ENCODE measurements around the gene HDAC7. TPM values are rescaled to one million over a fixed set of nuclear protein-coding genes. Genes with fewer than 3 reads are reported as not detected.

Gene HDAC7
- total RNA-seq, 1 donor from 2014 or later, result 7.1 TPM

DNA sequence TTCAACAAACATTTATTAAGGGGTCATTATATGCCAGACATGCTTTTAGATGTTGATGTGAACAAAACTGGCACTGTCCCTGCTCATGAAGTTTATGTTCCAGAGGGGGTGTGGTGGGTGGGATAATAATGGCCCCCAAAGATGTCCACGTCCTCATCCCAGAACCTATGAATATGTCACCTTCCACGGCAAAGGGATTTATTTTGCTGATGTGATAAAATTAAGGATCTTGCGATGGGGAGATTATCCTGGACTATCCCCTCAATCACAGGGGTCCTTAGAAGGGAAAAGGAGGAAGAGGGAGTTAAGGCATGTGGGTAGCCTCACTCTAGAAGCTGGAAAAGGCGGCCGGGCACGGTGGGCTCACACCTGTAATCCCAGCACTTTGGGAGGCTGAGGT, 48.4 kb downstream of the HDAC7 start:
- Histone ChIP-seq H3K36me3 (ENCODE audit: control insufficient read depth, insufficient read depth, low read length) (no peaks in the 10 kb centered on the region), H3K4me3 (ENCODE audit: low read depth, low read length) (no peak overlapping the region), H3K27me3 (ENCODE audit: control insufficient read depth, insufficient read depth, low read length) (no peaks in the 10 kb centered on the region)
- FAIRE-seq, result no peak
- TF ChIP-seq, protein P1, sequence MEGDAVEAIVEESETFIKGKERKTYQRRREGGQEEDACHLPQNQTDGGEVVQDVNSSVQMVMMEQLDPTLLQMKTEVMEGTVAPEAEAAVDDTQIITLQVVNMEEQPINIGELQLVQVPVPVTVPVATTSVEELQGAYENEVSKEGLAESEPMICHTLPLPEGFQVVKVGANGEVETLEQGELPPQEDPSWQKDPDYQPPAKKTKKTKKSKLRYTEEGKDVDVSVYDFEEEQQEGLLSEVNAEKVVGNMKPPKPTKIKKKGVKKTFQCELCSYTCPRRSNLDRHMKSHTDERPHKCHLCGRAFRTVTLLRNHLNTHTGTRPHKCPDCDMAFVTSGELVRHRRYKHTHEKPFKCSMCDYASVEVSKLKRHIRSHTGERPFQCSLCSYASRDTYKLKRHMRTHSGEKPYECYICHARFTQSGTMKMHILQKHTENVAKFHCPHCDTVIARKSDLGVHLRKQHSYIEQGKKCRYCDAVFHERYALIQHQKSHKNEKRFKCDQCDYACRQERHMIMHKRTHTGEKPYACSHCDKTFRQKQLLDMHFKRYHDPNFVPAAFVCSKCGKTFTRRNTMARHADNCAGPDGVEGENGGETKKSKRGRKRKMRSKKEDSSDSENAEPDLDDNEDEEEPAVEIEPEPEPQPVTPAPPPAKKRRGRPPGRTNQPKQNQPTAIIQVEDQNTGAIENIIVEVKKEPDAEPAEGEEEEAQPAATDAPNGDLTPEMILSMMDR (IDR thresholded peaks at IDR 0.05; ENCODE audit: insufficient read depth, low read length, severe bottlenecking), result no peak
- no peak for DNase-seq (ENCODE audit: low read depth)

DNA sequence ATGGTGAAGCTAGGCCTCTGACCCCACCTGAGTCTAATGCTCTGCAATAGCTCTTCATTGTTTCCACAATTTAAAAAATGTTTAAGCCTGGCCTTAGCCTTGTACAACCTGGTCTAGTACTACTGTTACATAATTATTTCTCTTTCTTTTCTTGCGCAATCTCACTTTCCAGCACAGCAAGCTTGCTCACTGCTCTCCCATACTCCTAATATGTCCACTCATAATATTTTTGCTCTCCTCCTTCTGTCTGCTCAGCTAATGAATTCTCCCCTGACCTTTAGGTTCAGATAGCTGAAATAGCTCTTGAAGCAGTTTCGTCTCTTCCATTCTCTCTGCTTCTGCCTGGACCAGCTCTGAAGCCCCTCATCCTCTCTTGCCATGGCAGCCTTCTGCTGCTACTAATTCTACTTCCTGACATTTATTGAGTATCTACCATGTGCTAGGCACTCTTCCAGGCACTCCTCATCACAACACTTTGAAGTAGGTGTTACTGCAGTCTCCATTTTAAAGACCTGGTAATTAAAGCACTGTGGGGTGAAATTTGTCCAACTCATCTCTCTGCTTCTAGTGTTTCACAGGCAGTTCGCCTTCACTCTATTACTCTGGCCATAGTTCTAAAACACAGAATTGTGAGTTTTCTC, 49.5 kb downstream of the HDAC7 start:
- Histone ChIP-seq H3K27me3 (ENCODE audit: control insufficient read depth, insufficient read depth, low read length) (no peaks in the 10 kb centered on the region), H3K4me3 (ENCODE audit: low read depth, low read length) (no peak overlapping the region), H3K36me3 (ENCODE audit: control insufficient read depth, insufficient read depth, low read length) (no peaks in the 10 kb centered on the region)
- TF ChIP-seq, protein P1 (IDR thresholded peaks at IDR 0.05; ENCODE audit: insufficient read depth, low read length, severe bottlenecking), result no peak
- no peak for FAIRE-seq
- DNase-seq (ENCODE audit: low read depth), result peak; percentile 61

DNA sequence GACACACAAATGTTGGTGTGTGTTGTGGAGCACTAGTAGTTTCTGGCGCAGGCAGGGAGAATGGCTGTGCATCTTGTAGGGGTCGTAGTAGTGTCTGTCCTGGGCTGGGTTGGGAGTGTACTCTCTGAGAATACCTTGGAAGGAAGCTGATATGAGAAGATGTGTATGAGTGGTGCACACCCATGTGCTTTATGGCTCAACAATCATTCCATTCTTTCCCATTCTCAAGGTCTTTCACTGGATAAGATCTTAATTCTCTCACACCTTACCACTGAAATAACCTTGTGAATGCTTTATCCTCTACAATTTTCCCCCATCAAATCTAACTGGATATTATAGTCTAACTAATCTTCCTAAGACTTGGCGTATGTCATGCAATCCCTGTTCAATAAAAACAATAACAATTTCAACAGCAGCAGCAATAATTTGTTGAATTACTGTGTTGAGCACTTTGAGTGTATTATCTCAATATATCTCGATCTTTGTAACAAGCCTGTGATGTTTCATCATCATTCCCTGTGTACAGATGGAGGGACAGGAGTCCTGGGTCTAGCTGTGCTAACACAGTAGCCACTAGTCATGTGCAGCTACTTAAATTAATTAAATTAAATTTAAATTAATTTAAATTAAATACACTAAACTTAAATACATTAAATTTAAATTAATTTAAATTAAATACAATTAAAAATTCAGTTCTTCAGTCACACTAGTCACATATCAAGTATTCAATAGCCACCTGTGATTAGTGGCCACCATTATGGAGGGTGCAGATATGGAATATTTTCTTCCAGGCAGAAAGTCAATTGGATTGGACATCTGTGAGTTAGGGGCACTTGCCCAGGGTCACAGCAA, 50.2 kb downstream of the HDAC7 start:
- Histone ChIP-seq H3K4me3 (ENCODE audit: low read depth, low read length) (no peak overlapping the region), H3K27me3 (ENCODE audit: control insufficient read depth, insufficient read depth, low read length) (no peaks in the 10 kb centered on the region), H3K36me3 (ENCODE audit: control insufficient read depth, insufficient read depth, low read length) (no peaks in the 10 kb centered on the region)
- no peak for FAIRE-seq
- TF ChIP-seq, protein P1 (IDR thresholded peaks at IDR 0.05; ENCODE audit: insufficient read depth, low read length, severe bottlenecking), result no peak
- no peak for DNase-seq (ENCODE audit: low read depth)

DNA sequence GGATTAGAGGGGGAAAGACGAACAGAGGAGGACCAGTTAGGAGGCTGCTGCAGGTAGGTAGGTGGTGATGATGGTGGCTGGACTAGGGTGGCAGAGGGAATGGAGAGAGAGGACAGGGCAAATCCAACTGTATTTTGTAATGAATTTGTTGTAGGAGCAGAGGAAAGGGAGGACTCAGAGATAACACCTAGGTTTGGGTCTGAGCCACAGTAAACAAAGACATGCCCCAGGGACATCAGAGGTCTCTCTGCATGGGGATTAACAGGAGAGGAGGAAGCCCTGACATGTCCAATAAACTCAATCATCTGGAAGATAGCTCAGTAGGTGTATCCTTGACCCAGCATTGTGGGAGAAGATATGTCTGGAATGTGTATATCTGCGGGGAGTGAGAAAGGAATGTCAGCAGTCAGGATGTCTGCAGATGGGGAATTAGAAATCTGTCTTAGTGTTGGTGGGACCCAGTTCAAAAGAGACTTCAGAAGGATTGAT, 51.3 kb downstream of the HDAC7 start:
- FAIRE-seq, result no peak
- TF ChIP-seq, protein P1 (IDR thresholded peaks at IDR 0.05; ENCODE audit: insufficient read depth, low read length, severe bottlenecking), result no peak
- peak; percentile 81 for DNase-seq (ENCODE audit: low read depth)
- Histone ChIP-seq H3K36me3 (ENCODE audit: control insufficient read depth, insufficient read depth, low read length) (no peaks in the 10 kb centered on the region), H3K4me3 (ENCODE audit: low read depth, low read length) (no peak overlapping the region), H3K27me3 (ENCODE audit: control insufficient read depth, insufficient read depth, low read length) (no peaks in the 10 kb centered on the region)

DNA sequence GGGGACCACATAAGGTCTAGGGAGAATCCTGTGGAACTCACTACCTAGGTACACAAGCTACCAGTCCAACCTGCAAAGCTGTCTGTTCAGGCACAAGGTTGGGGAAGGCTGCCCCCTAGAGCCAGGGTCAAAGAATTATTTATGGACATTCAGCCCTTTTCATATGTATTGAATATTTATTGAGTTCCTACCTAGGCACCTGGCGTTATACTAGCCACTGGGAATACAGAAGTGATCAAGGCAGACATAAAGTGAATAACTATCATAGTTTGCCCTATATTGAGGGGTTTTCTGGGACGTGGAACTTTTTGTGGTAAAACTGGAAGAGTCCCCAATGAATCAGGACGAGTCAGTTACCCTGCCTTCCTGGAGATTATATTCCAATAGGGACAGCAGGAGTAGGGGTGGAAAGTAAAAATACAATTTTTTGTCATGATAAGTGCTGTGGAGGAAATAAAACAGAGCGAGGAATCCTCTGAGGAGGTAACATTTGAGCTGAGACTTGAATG, 52.4 kb downstream of the HDAC7 start:
- Histone ChIP-seq H3K27me3 (ENCODE audit: control insufficient read depth, insufficient read depth, low read length) (no peaks in the 10 kb centered on the region), H3K4me3 (ENCODE audit: low read depth, low read length) (no peak overlapping the region), H3K36me3 (ENCODE audit: control insufficient read depth, insufficient read depth, low read length) (no peaks in the 10 kb centered on the region)
- DNase-seq (ENCODE audit: low read depth) (peak; percentile 57), FAIRE-seq (no peak)
- TF ChIP-seq, protein P1 (IDR thresholded peaks at IDR 0.05; ENCODE audit: insufficient read depth, low read length, severe bottlenecking), result peak; percentile 65
